Urothelium cell line (cell line): Measurements from ENCODE around the gene ITPR3.

ENCODE experiments used
- DNase-seq: peaks from one replicate; pipeline ENCODE4 v3.0.0; 2011; ENCODE audit warnings: low spot score, mixed read lengths
- FAIRE-seq: peaks from 2 replicates; lab custom pipeline; 2011; peaks lifted over from hg19 to GRCh38; lab: Jason Lieb, UNC

Gene ITPR3

GRCh38 chr6:33664506-33665057, 43.5 kb downstream of the ITPR3 start:
- FAIRE-seq (no peak), DNase-seq (no peak)

- DNase-seq = no peak
- FAIRE-seq = no peak
These were observed 44.8 kb downstream of the ITPR3 start for GRCh38 chr6:33665957-33666356.

GRCh38 chr6:33667072-33667471, 46.0 kb downstream of the ITPR3 start:
- DNase-seq (no peak), FAIRE-seq (no peak)

GRCh38 chr6:33667776-33668175, 46.7 kb downstream of the ITPR3 start:
- no peak for FAIRE-seq

GRCh38 chr6:33668328-33668727, 47.2 kb downstream of the ITPR3 start:
- FAIRE-seq (no peak), DNase-seq (no peak)

More at GRCh38 chr6:33667776-33668175, 46.7 kb downstream of the ITPR3 start:
- no peak for DNase-seq

GRCh38 chr6:33668914-33669313, 47.8 kb downstream of the ITPR3 start:
- FAIRE-seq = no peak
- peak; percentile 55 for DNase-seq

GRCh38 chr6:33670086-33670660, 49.1 kb downstream of the ITPR3 start:
- FAIRE-seq = no peak
- no peak for DNase-seq

GRCh38 chr6:33670971-33671743, 50.0 kb downstream of the ITPR3 start:
- FAIRE-seq (no peak), DNase-seq (no peak)

GRCh38 chr6:33671744-33672072, 50.6 kb downstream of the ITPR3 start:
- no peak for DNase-seq
- FAIRE-seq = no peak

- peak; percentile 93 for DNase-seq
- peak; percentile 50 for FAIRE-seq
These were observed 51.7 kb downstream of the ITPR3 start for GRCh38 chr6:33672808-33673207.

- no peak for FAIRE-seq
These were observed 52.7 kb downstream of the ITPR3 start for GRCh38 chr6:33673851-33674250.

GRCh38 chr6:33675968-33676367, 54.8 kb downstream of the ITPR3 start:
- no peak for FAIRE-seq

More at GRCh38 chr6:33673851-33674250, 52.7 kb downstream of the ITPR3 start:
- no peak for DNase-seq

GRCh38 chr6:33676416-33677142, 55.5 kb downstream of the ITPR3 start:
- DNase-seq = no peak

More at GRCh38 chr6:33675968-33676367, 54.8 kb downstream of the ITPR3 start:
- no peak for DNase-seq

GRCh38 chr6:33677143-33677660, 56.1 kb downstream of the ITPR3 start:
- DNase-seq (no peak), FAIRE-seq (no peak)

More at GRCh38 chr6:33676416-33677142, 55.5 kb downstream of the ITPR3 start:
- no peak for FAIRE-seq

GRCh38 chr6:33677689-33678088, 56.6 kb downstream of the ITPR3 start:
- FAIRE-seq = no peak
- DNase-seq = no peak

GRCh38 chr6:33678233-33678931, 57.3 kb downstream of the ITPR3 start:
- DNase-seq = no peak
- no peak for FAIRE-seq

GRCh38 chr6:33678932-33679490, 57.9 kb downstream of the ITPR3 start:
- DNase-seq (no peak), FAIRE-seq (no peak)

GRCh38 chr6:33679761-33680160, 58.6 kb downstream of the ITPR3 start:
- FAIRE-seq = no peak
- DNase-seq = no peak

- DNase-seq = no peak
- no peak for FAIRE-seq
These were observed 61.2 kb downstream of the ITPR3 start for GRCh38 chr6:33682341-33682740.

GRCh38 chr6:33683051-33683571, 62.0 kb downstream of the ITPR3 start:
- FAIRE-seq = no peak
- DNase-seq = no peak
